Gastrocnemius medialis (tissue), 4 donors: ENCODE data around the gene ADIPOQ. TPM values are rescaled to one million over a fixed set of nuclear protein-coding genes. Genes with fewer than 3 reads are reported as not detected.

ENCODE experiments used
- ATAC-seq, 2 donors: fragments of 150-250 bp; one replicate each; pipeline ENCODE4 v1.9.1; 2016
- DNase-seq, 2 donors: peaks; one replicate each; pipeline ENCODE4 v3.0.0-alpha.2; 2019
- H3K27ac ChIP-seq, 4 donors: fragments of 200-600 bp; sonication (generic); 1 replicate in 1 of 4; 2 replicates in 3 of 4; pipeline ENCODE4 v1.5.1; 2016 to 2018; ENCODE audit warnings: mild to moderate bottlenecking in 2 of 4, moderate library complexity in 1 of 4
- H3K27me3 ChIP-seq, 3 donors: fragments of 200-600 bp; sonication (generic) in 2 of 3; 1 replicate in 1 of 3; 2 replicates in 2 of 3; pipeline versions ENCODE4 v1.5.1 to v1.6.0; 2016 to 2019; ENCODE audit warnings: mild to moderate bottlenecking in 1 of 3, moderate library complexity in 1 of 3
- H3K36me3 ChIP-seq, 2 donors: fragments of 200-600 bp; sonication (generic) in 1 of 2; one replicate each; pipeline ENCODE4 v1.5.1; 2017 to 2018
- H3K4me1 ChIP-seq, 2 donors: fragments of 200-600 bp; sonication (generic) in 1 of 2; one replicate each; pipeline ENCODE4 v1.5.1; 2016 to 2017; ENCODE audit warnings: mild to moderate bottlenecking in 2 of 2
- H3K4me3 ChIP-seq, 4 donors: fragments of 200-600 bp; sonication (generic) in 3 of 4; 1 replicate in 1 of 4; 2 replicates in 3 of 4; pipeline ENCODE4 v1.5.1; 2016 to 2019; ENCODE audit warnings: mild to moderate bottlenecking in 2 of 4
- H3K9me3 ChIP-seq, 3 donors: fragments of 200-600 bp; sonication (generic) in 2 of 3; 1 replicate in 1 of 3; 2 replicates in 2 of 3; pipeline ENCODE4 v1.5.1; 2016 to 2019
- POLR2A ChIP-seq, 2 donors: fragments of 450-650 bp; IDR thresholded peaks; one replicate each; pipeline ENCODE4 v1.6.1; 2017; ENCODE audit warnings: antibody characterized with exemption in 2 of 2, mild to moderate bottlenecking in 2 of 2, moderate library complexity in 2 of 2
- in situ Hi-C, 4 donors: fragments of 200-750 bp; cut with MboI; loops; one replicate each; pipeline versions ENCODE4 v1.15.0 to v1.8.0; 2017; ENCODE audit warnings: low sequenced_read_pairs in 4 of 4
- intact Hi-C: fragments of 100-400 bp; cut with DNase I; formaldehyde crosslinking; loops from one replicate; pipeline ENCODE4 v1.15.1; 2023; ENCODE audit warnings: low total_unique reads
- total RNA-seq, 4 donors: library from RNA; depleted of rRNA; stranded (reverse); fragments of >200 nt; gene quantifications; one replicate each; pipeline versions ENCODE4 v1.1.0 to v1.2.3, GENCODE V29; 2016
- TF ChIP-seq, protein P1 (sequence below), 5 experiments: fragments of 450-650 bp in 3 of 5; fragments of 200-600 bp in 2 of 5; sonication (generic) in 2 of 5; IDR thresholded peaks in 4 of 5; conservative IDR thresholded peaks in 1 of 5; 1 replicate in 4 of 5; 2 replicates in 1 of 5; pipeline ENCODE4 v1.5.1; 2016 to 2019; ENCODE audit warnings: antibody characterized with exemption in 5 of 5, mild to moderate bottlenecking in 3 of 5, moderate library complexity in 3 of 5

The ADIPOQ gene
- total RNA-seq, 4 donors from 2014 or later: 0.33 to 4.1 (median 1.8) TPM

GRCh38 chr3:186839874-186840641 is 2.5 kb upstream of the ADIPOQ start:
- ATAC-seq: no peak
- H3K4me1 ChIP-seq: no peaks in the 10 kb centered on the region
- no peak overlapping the region for H3K27ac ChIP-seq
- in situ Hi-C loops (loop anchor here in 1 of 4 donors (10.0 kb wide), 1 partner anchor 325 kb away; no protein-coding TSS in a partner anchor), intact Hi-C loops (no loop called here)
- no peaks in the 10 kb centered on the region for H3K36me3 ChIP-seq
- no peak for TF ChIP-seq POLR2A (IDR thresholded peaks at IDR 0.05)
- TF ChIP-seq, protein P1, sequence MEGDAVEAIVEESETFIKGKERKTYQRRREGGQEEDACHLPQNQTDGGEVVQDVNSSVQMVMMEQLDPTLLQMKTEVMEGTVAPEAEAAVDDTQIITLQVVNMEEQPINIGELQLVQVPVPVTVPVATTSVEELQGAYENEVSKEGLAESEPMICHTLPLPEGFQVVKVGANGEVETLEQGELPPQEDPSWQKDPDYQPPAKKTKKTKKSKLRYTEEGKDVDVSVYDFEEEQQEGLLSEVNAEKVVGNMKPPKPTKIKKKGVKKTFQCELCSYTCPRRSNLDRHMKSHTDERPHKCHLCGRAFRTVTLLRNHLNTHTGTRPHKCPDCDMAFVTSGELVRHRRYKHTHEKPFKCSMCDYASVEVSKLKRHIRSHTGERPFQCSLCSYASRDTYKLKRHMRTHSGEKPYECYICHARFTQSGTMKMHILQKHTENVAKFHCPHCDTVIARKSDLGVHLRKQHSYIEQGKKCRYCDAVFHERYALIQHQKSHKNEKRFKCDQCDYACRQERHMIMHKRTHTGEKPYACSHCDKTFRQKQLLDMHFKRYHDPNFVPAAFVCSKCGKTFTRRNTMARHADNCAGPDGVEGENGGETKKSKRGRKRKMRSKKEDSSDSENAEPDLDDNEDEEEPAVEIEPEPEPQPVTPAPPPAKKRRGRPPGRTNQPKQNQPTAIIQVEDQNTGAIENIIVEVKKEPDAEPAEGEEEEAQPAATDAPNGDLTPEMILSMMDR (IDR thresholded peaks at IDR 0.05 in 4 of 5, conservative IDR thresholded peaks at IDR 0.05 in 1 of 5): no peak
- H3K4me3 ChIP-seq: no peak overlapping the region
- no peaks in the 10 kb centered on the region for H3K9me3 ChIP-seq
- peaks cover 0 to 2% (median 0%) of the 10 kb centered on the region in 3 donors for H3K27me3 ChIP-seq
- DNase-seq: no peak

DNA sequence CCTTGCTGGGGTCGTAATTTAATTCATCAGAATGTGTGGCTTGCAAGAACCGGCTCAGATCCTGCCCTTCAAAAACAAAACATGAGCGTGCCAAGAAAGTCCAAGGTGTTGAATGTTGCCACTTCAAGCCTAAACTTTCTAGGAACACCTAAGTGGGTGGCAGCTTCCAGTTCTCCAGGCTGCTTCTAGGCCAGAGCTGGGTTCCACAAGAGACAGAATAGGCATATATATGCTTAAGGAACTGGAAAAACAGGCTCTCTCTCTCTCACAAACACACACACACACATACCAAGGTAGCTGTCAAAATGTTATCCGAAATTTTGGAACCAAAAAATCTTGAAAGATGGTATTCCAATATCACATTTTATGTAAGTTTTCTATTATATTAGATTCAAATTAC is 890 bp upstream of the ADIPOQ start:
- no peak for ATAC-seq
- H3K9me3 ChIP-seq: no peaks in the 10 kb centered on the region
- in situ Hi-C loops: loop anchor here in 1 of 4 donors (10.0 kb wide), 1 partner anchor 323 kb away; no protein-coding TSS in a partner anchor
- peaks cover 0 to 13% (median 11%) of the 10 kb centered on the region in 3 donors for H3K27me3 ChIP-seq
- intact Hi-C loops: no loop called here
- H3K4me1 ChIP-seq: no peaks in the 10 kb centered on the region
- H3K36me3 ChIP-seq: no peaks in the 10 kb centered on the region
- no peak overlapping the region for H3K27ac ChIP-seq
- DNase-seq: no peak
- H3K4me3 ChIP-seq: no peak overlapping the region
- TF ChIP-seq, protein P1 (IDR thresholded peaks at IDR 0.05 in 4 of 5, conservative IDR thresholded peaks at IDR 0.05 in 1 of 5): no peak
- TF ChIP-seq POLR2A (IDR thresholded peaks at IDR 0.05): no peak

DNA sequence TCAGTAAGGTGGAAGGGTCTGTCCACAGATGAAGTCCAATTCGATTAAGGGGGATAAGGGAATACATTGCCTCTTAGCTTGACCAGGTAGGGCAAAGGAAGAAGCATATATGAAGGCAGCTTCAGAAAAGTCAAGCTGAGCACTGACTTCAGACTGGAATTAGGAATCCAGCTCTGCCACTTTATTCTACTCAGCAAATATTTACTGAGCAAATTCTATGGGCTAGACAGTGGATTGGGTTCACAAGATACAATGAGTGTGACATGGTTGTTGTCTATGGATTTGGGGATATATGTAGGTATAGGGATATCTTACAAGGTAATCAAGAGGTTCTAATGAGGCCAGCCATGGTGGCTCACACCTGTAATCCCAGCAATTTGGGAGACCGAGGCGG is 526 bp downstream of the ADIPOQ start:
- Histone ChIP-seq H3K4me1 (no peaks in the 10 kb centered on the region), H3K27me3 (peaks cover 0 to 18% (median 11%) of the 10 kb centered on the region in 3 donors), H3K4me3 (no peak overlapping the region), H3K27ac (no peak overlapping the region), H3K36me3 (no peaks in the 10 kb centered on the region), H3K9me3 (no peaks in the 10 kb centered on the region)
- in situ Hi-C loops (loop anchor here in 1 of 4 donors (10.0 kb wide), 1 partner anchor 322 kb away; no protein-coding TSS in a partner anchor), intact Hi-C loops (no loop called here)
- ATAC-seq (no peak), DNase-seq (no peak)
- TF ChIP-seq, protein P1 (IDR thresholded peaks at IDR 0.05 in 4 of 5, conservative IDR thresholded peaks at IDR 0.05 in 1 of 5): no peak
- no peak for TF ChIP-seq POLR2A (IDR thresholded peaks at IDR 0.05)

GRCh38 chr3:186844908-186845307 is 2.4 kb downstream of the ADIPOQ start:
- Histone ChIP-seq H3K9me3 (no peaks in the 10 kb centered on the region), H3K27me3 (peaks cover 0 to 18% (median 11%) of the 10 kb centered on the region in 3 donors), H3K4me1 (no peaks in the 10 kb centered on the region), H3K36me3 (no peaks in the 10 kb centered on the region), H3K4me3 (no peak overlapping the region), H3K27ac (no peak overlapping the region)
- no peak for ATAC-seq
- in situ Hi-C loops (loop anchor here (5.0 to 10.0 kb wide), 4 partner anchors 82 to 320 kb away; no protein-coding TSS in a partner anchor), intact Hi-C loops (no loop called here)
- no peak for TF ChIP-seq POLR2A (IDR thresholded peaks at IDR 0.05)
- TF ChIP-seq, protein P1 (IDR thresholded peaks at IDR 0.05 in 4 of 5, conservative IDR thresholded peaks at IDR 0.05 in 1 of 5): no peak
- DNase-seq: no peak
